Mammary epithelial cell (primary cell): Measurements from ENCODE around the gene MRGPRG.

Experiments
- EZH2 ChIP-seq: IDR thresholded peaks from 2 replicates; pipeline ENCODE4 v1.6.1; 2012; ENCODE audit warnings: low read length, inconsistent platforms, borderline replicate concordance
- TF ChIP-seq, protein P1 (sequence below), 2 donors: IDR thresholded peaks in 1 of 2; conservative IDR thresholded peaks in 1 of 2; 2 replicates each; pipeline ENCODE4 v1.5.1; 2011 to 2012; ENCODE audit warnings: inconsistent platforms in 2 of 2, low read length in 2 of 2, mild to moderate bottlenecking in 2 of 2, control low read depth in 1 of 2, low read depth in 1 of 2; ENCODE audit not compliant: insufficient read depth in 1 of 2; ENCODE audit errors: extremely low read depth in 1 of 2

- TF ChIP-seq, protein P1, sequence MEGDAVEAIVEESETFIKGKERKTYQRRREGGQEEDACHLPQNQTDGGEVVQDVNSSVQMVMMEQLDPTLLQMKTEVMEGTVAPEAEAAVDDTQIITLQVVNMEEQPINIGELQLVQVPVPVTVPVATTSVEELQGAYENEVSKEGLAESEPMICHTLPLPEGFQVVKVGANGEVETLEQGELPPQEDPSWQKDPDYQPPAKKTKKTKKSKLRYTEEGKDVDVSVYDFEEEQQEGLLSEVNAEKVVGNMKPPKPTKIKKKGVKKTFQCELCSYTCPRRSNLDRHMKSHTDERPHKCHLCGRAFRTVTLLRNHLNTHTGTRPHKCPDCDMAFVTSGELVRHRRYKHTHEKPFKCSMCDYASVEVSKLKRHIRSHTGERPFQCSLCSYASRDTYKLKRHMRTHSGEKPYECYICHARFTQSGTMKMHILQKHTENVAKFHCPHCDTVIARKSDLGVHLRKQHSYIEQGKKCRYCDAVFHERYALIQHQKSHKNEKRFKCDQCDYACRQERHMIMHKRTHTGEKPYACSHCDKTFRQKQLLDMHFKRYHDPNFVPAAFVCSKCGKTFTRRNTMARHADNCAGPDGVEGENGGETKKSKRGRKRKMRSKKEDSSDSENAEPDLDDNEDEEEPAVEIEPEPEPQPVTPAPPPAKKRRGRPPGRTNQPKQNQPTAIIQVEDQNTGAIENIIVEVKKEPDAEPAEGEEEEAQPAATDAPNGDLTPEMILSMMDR (conservative IDR thresholded peaks at IDR 0.05 in 1 of 2, IDR thresholded peaks at IDR 0.05 in 1 of 2; ENCODE audit: extremely low read depth in 1 of 2, insufficient read depth in 1 of 2, low read depth in 1 of 2, low read length in 2 of 2): no peak
- no peak for TF ChIP-seq EZH2
Measured at GRCh38 chr11:3205261-3206155, 13.1 kb downstream of the MRGPRG start.
